ENCODE results near the gene ARHGAP44. TPM values are rescaled to one million over a fixed set of nuclear protein-coding genes. Genes with fewer than 3 reads are reported as not detected.
"Not testable (repeated sequence)": the region's sequence is repeated elsewhere in the genome, so short reads cannot be mapped to it uniquely, and the experiment has no call there.

ARHGAP44 gene
- total RNA-seq, 1 donor from 2014 or later: 8.3 TPM

GRCh38 chr17:12877953-12878669 lies 88.8 kb downstream of the ARHGAP44 start:
- no peak for DNase-seq (ENCODE audit: low spot score)
- intact Hi-C loops (cut with DNase I): no loop called here

DNA sequence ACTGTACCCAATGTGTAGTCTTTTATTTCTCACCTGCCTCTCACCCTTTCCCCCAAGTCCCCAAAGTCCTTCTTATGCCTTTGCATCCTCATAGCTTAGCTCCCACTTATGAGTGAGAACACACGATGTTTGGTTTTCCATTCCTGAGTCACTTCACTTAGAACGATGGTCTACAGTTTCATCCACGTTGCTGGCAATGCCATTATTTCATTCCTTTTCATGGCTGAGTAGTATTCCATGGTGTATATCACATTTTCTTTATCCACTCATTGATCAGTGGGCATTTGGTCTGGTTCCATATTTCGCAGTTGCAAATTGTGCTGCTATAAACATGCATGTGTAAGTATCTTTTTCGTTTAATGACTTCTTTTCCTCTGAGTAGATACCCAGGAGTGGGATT lies 89.8 kb downstream of the ARHGAP44 start:
- DNase-seq (ENCODE audit: low spot score): not testable (repeated sequence)

GRCh38 chr17:12883472-12883871 lies 94.2 kb downstream of the ARHGAP44 start:
- intact Hi-C loops (cut with DNase I): no loop called here
- no peak for DNase-seq (ENCODE audit: low spot score)

More for the DNA sequence above, 89.8 kb downstream of the ARHGAP44 start:
- intact Hi-C loops (cut with DNase I): not testable (repeated sequence)

GRCh38 chr17:12887088-12887487 lies 97.8 kb downstream of the ARHGAP44 start:
- intact Hi-C loops (cut with DNase I): no loop called here
- no peak for DNase-seq (ENCODE audit: low spot score)

- DNase-seq (ENCODE audit: low spot score): no peak
Observed at GRCh38 chr17:12896180-12896785, 107.0 kb downstream of the ARHGAP44 start.

DNA sequence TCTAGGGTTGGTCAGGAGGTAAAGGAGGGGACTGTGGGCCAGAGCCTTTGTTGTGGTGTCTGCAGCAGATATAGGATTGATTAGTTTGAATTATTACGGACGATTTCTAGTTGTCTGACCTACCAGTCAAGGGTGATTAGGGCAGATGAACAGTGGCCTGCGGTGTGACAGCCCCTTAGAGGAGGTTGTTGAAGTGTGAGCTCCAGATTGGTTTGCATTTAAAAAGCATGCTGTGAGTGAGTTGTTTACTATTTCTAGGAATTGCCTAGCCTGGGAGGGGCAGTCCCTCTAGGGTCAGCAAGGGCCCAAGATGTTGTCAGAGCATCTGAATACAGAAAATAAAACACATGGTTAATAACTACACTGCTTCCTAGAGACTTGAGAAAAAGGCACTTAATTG lies 108.8 kb downstream of the ARHGAP44 start:
- no peak for DNase-seq (ENCODE audit: low spot score)
- intact Hi-C loops (cut with DNase I): no loop called here

More at GRCh38 chr17:12896180-12896785, 107.0 kb downstream of the ARHGAP44 start:
- intact Hi-C loops (cut with DNase I): no loop called here

DNA sequence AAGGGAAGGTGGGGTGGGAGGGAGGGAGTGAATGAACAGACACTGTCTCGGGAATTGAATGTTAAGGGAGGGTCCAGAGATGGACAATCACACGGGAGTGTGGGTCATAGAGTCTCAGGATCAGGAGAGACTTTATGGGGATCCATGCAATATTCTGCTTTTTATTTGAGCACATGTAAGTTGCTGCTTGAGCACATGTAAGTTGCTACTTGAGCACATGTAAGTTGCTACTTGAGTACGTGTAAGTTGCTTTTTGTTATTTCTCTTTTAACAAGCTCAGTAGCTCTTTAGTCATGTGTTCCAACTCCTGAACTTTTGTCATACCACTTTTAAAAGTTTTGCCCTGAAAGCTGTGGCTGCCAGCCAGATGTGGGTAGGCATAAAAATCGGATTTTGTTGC lies 110.3 kb downstream of the ARHGAP44 start:
- intact Hi-C loops (cut with DNase I): no loop called here
- no peak for DNase-seq (ENCODE audit: low spot score)

- intact Hi-C loops (cut with DNase I): no loop called here
- DNase-seq (ENCODE audit: low spot score): no peak
Observed at GRCh38 chr17:12900474-12900873, 111.2 kb downstream of the ARHGAP44 start.

GRCh38 chr17:12902046-12902445 lies 112.7 kb downstream of the ARHGAP44 start:
- DNase-seq (ENCODE audit: low spot score): no peak
- intact Hi-C loops (cut with DNase I): no loop called here

DNA sequence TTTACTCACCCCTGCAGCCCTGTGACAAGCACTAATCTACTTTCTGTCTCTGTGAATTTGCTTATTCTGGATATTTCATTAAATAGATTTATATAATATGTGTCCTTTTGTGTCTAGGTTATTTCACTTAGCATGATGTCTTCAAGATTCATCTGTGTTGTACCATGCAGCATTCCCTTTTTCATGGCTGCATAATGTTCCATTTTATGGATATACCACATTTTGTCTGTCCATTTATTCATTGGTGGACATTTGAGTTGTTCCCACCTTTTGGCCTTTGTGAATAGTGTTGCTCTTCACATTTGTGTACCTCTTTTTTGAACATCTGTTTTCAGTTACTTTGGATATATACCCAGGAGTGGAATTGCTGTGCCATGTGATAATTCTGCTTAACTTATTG lies 118.2 kb downstream of the ARHGAP44 start:
- no peak for DNase-seq (ENCODE audit: low spot score)
- intact Hi-C loops (cut with DNase I): no loop called here

DNA sequence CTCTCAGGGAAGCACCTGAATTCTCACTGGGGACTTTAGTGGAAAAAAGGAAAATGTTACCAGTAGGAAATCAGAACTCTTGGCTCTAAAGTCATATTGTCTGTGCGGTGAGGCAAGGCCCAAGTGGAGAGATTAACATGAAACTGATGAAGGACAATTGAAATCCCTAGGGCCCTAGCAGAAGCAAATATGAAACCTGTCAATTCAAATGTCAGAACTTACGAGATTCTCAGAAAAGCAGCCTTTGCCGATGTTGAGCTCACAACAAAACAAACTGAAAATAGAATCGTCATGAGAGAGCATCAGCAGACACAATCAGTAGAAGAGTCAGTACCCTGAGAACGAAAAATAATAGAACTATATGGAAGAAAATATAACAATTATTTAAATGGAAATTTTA lies 119.7 kb downstream of the ARHGAP44 start:
- intact Hi-C loops (cut with DNase I): no loop called here
- DNase-seq (ENCODE audit: low spot score): no peak

GRCh38 chr17:12909511-12909910 lies 120.2 kb downstream of the ARHGAP44 start:
- no peak for DNase-seq (ENCODE audit: low spot score)
- intact Hi-C loops (cut with DNase I): no loop called here

DNA sequence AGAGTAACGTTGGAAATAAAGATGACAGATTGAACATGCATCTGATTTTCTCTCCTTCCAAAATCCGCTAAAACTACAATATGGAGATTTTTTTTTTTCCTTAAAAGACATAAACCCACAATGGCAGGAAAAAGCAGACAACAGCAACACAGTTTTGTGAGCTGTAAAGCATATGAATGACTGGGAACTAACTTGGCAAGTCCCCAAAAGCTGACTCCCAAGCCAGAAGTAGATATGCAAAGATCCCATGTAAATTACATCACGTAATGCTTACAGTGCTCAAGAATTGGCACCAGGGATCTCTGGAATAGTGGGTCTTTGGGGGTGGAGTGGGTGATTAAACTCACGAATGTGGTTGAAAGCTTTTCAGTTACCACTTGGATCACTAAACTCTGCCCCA lies 121.9 kb downstream of the ARHGAP44 start:
- no peak for DNase-seq (ENCODE audit: low spot score)
- intact Hi-C loops (cut with DNase I): no loop called here

GRCh38 chr17:12917399-12917798 lies 128.1 kb downstream of the ARHGAP44 start:
- intact Hi-C loops (cut with DNase I): no loop called here
- no peak for DNase-seq (ENCODE audit: low spot score)

DNA sequence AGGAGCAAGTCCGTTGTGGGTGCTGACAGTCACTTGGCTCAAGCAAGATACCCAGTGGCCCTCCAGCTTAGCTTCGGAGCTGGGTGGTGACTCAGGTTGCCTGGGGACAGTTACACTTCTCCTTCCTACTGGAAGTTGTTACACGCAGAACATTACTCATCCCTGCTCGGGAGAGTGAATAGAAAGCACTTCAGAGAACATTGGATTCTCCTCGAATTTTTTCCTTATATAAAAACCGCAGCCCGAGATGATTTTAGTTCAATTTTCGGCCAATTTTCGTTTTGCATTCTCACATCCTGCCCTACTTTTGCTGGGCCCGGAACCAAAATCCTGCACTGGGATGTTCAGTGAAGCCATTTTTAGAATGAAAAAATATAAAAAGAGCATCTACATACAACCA lies 128.8 kb downstream of the ARHGAP44 start:
- DNase-seq (ENCODE audit: low spot score): no peak
- intact Hi-C loops (cut with DNase I): no loop called here

- DNase-seq (ENCODE audit: low spot score): no peak
Observed at GRCh38 chr17:12922120-12922519, 132.8 kb downstream of the ARHGAP44 start.

GRCh38 chr17:12924614-12925013 lies 135.3 kb downstream of the ARHGAP44 start:
- no peak for DNase-seq (ENCODE audit: low spot score)

More at GRCh38 chr17:12922120-12922519, 132.8 kb downstream of the ARHGAP44 start:
- intact Hi-C loops (cut with DNase I): no loop called here

DNA sequence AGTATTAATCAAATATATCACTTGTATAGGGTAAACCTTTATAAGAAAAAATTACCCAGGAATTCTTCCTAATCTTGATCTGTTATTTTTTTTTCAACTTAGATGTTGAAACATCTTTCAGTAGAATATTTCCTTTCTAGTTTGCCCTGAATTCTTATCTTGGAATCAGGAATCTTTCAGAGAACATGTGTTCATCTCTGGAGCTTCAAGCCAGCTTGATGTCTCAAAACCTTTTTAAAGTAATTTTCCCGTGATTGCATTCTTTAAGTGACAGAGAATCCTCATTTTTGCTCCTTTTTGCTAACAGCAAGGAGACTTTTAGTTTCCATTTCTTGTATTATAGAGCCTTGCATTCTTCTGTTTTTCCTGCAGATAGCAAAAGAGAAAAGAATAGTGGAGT lies 137.7 kb downstream of the ARHGAP44 start:
- intact Hi-C loops (cut with DNase I): no loop called here
- no peak for DNase-seq (ENCODE audit: low spot score)

More at GRCh38 chr17:12924614-12925013, 135.3 kb downstream of the ARHGAP44 start:
- intact Hi-C loops (cut with DNase I): no loop called here

GRCh38 chr17:12927541-12928425 lies 138.5 kb downstream of the ARHGAP44 start:
- intact Hi-C loops (cut with DNase I): no loop called here
- DNase-seq (ENCODE audit: low spot score): no peak

- no peak for DNase-seq (ENCODE audit: low spot score)
- intact Hi-C loops (cut with DNase I): no loop called here
Observed at GRCh38 chr17:12928736-12929135, 139.4 kb downstream of the ARHGAP44 start.
